ENCODE measurements around the gene OR4K1. TPM values are rescaled to one million over a fixed set of nuclear protein-coding genes. Genes with fewer than 3 reads are reported as not detected.

The OR4K1 gene
- not detected for total RNA-seq

GRCh38 chr14:19930617-19931016, at the start of gene OR4K1:
Gene OR4K1 (plus strand): TSS chr14:19930917. CDS start chr14:19935667, 4,750 bp downstream.

DNA sequence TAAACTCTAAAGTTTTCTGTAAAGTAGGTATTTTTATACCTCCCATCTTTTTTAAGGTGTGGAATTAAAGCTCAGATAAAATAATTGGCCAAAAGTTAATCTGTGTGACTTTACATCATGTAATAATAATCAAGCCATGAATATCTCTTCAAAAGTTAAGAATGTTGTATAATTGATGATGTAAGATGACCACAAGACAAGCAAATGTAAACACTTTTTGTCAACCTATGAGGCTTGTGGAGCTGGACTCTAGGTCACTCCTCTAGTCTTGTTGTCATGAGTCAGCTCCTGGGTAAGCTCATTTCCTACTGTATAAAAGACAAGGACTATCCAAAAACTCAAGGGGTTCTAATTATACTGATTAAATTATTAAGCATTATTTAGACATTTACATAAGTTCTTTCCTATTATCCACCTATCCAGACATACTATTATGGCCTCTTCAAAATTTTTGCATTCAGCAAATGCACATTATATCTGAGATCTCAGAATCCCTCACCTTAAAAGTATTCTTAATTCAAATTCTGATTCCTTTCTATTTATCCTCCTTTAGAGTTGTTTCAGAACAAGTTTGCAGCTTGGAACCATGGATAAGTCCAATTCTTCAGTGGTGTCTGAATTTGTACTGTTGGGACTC, 10.6 kb upstream of the OR4K1 start, which contains the start of gene OR4K5:
TSS of gene OR4K5 (plus strand) at position 587 of the 637 bp plus-strand sequence. CDS start at position 587, 0 bp downstream.

GRCh38 chr14:19975291-19975690, 44.6 kb downstream of the OR4K1 start, which contains the start of gene OR4K15:
Gene OR4K15 (plus strand): TSS chr14:19975591. CDS start chr14:19975591, 0 bp downstream.

Other genes with a start within 250 kb of the OR4K1 start
- not detected for gene OR11H2, start 217.0 kb upstream of the OR4K1 start, total RNA-seq
- not detected for gene OR4Q3, start 187.3 kb upstream of the OR4K1 start, total RNA-seq
- not detected for gene OR4M1, start 157.4 kb upstream of the OR4K1 start, total RNA-seq
- not detected for gene OR4N2, start 127.1 kb upstream of the OR4K1 start, total RNA-seq
- not detected for gene OR4K2, start 55.8 kb upstream of the OR4K1 start, total RNA-seq
- gene OR4K5, start 10.3 kb upstream of the OR4K1 start, total RNA-seq, result not detected
- not detected for gene OR4K15, start 44.7 kb downstream of the OR4K1 start, total RNA-seq
- not detected for gene OR4Q2, start 71.2 kb downstream of the OR4K1 start, total RNA-seq
- gene OR4K14, start 88.4 kb downstream of the OR4K1 start, total RNA-seq, result not detected
- gene OR4K13, start 105.1 kb downstream of the OR4K1 start, total RNA-seq, result not detected
- gene OR4L1, start 129.1 kb downstream of the OR4K1 start, total RNA-seq, result not detected
- gene OR4K17, start 179.8 kb downstream of the OR4K1 start, total RNA-seq, result not detected
- not detected for gene OR4N5, start 207.9 kb downstream of the OR4K1 start, total RNA-seq

All from activated naive CD4-positive, alpha-beta T cell treated with anti-CD3 and anti-CD28 coated beads, Interleukin-2, amount 10 ng/mL, durations not matched to agents 5 hours and 36 hours (primary cell).